Liver (tissue), 9 donors: ENCODE measurements around the gene UTP25. TPM values are rescaled to one million over a fixed set of nuclear protein-coding genes. Genes with fewer than 3 reads are reported as not detected.

Experiments
- DNase-seq: peaks from one replicate; pipeline ENCODE4 v3.0.0-alpha.2; 2017; ENCODE audit warnings: low spot score
- H3K27ac ChIP-seq, 2 donors: one replicate each; pipeline ENCODE4 v1.7.0; 2013; ENCODE audit warnings: inconsistent platforms in 2 of 2, low read length in 2 of 2, control low read depth in 1 of 2, low read depth in 1 of 2, mild to moderate bottlenecking in 1 of 2
- H3K27me3 ChIP-seq, 4 donors: one replicate each; pipeline versions ENCODE4 v1.6.1 to v1.7.0; 2013; ENCODE audit warnings: low read length in 3 of 4, inconsistent platforms in 1 of 4, mild to moderate bottlenecking in 1 of 4, moderate library complexity in 1 of 4; ENCODE audit not compliant: control insufficient read depth in 4 of 4, insufficient read depth in 4 of 4
- H3K36me3 ChIP-seq, 4 donors: one replicate each; pipeline versions ENCODE4 v1.6.1 to v1.7.0; 2013; ENCODE audit warnings: low read length in 3 of 4, mild to moderate bottlenecking in 3 of 4, low read depth in 1 of 4, moderate library complexity in 1 of 4; ENCODE audit not compliant: control insufficient read depth in 4 of 4, insufficient read depth in 3 of 4
- H3K4me1 ChIP-seq, 4 donors: one replicate each; pipeline versions ENCODE4 v1.6.1 to v1.7.0; 2013; ENCODE audit warnings: low read length in 3 of 4, mild to moderate bottlenecking in 3 of 4, moderate library complexity in 1 of 4; ENCODE audit not compliant: control insufficient read depth in 4 of 4, insufficient read depth in 4 of 4
- H3K4me3 ChIP-seq, 3 donors: one replicate each; pipeline versions ENCODE4 v1.6.1 to v1.7.0; 2013; ENCODE audit warnings: low read length in 3 of 3, control low read depth in 1 of 3, low read depth in 1 of 3, mild to moderate bottlenecking in 1 of 3
- H3K9ac ChIP-seq, 2 donors: one replicate each; pipeline ENCODE4 v1.7.0; 2013; ENCODE audit warnings: low read length in 2 of 2, mild to moderate bottlenecking in 2 of 2, moderate library complexity in 2 of 2, control low read depth in 1 of 2, low read depth in 1 of 2
- H3K9me3 ChIP-seq, 4 donors: one replicate each; pipeline versions ENCODE4 v1.6.1 to v1.7.0; 2013; ENCODE audit warnings: low read length in 3 of 4; ENCODE audit not compliant: control insufficient read depth in 4 of 4
- ATF3 ChIP-seq: IDR thresholded peaks from 2 replicates; pipeline ENCODE4 v1.6.1; 2016; ENCODE audit warnings: antibody characterized with exemption
- CTCF ChIP-seq: fragments of 150-350 bp; IDR thresholded peaks from 2 replicates; pipeline ENCODE4 v1.5.1; 2017; ENCODE audit warnings: improper control_type of control experiment, low read depth, low read length; ENCODE audit not compliant: missing input control
- EGR1 ChIP-seq, 2 donors: IDR thresholded peaks; 2 replicates each; pipeline ENCODE4 v1.6.1; 2016 to 2018; ENCODE audit warnings: antibody characterized with exemption in 2 of 2, low read depth in 2 of 2
- FOXA1 ChIP-seq: IDR thresholded peaks from 2 replicates; pipeline ENCODE4 v1.6.1; 2016; ENCODE audit warnings: antibody characterized with exemption
- FOXA2 ChIP-seq: IDR thresholded peaks from 2 replicates; pipeline ENCODE4 v1.6.1; 2016; ENCODE audit warnings: antibody characterized with exemption
- GABPA ChIP-seq, 2 donors: IDR thresholded peaks in 1 of 2; conservative IDR thresholded peaks in 1 of 2; 2 replicates each; pipeline ENCODE4 v1.6.1; 2016; ENCODE audit warnings: antibody characterized with exemption in 2 of 2, mild to moderate bottlenecking in 1 of 2, moderate library complexity in 1 of 2
- HNF4A ChIP-seq, 2 donors: conservative IDR thresholded peaks; 2 replicates each; pipeline ENCODE4 v1.6.1; 2016; ENCODE audit warnings: antibody characterized with exemption in 2 of 2, mild to moderate bottlenecking in 2 of 2
- HNF4G ChIP-seq: IDR thresholded peaks from 2 replicates; pipeline ENCODE4 v1.6.1; 2016; ENCODE audit warnings: antibody characterized with exemption
- JUND ChIP-seq, 2 donors: IDR thresholded peaks; 2 replicates each; pipeline ENCODE4 v1.6.1; 2016; ENCODE audit warnings: antibody characterized with exemption in 2 of 2
- MAX ChIP-seq: IDR thresholded peaks from 2 replicates; pipeline ENCODE4 v1.6.1; 2016; ENCODE audit warnings: antibody characterized with exemption
- NR2F2 ChIP-seq: IDR thresholded peaks from 2 replicates; pipeline ENCODE4 v1.6.1; 2016; ENCODE audit warnings: antibody characterized with exemption
- RAD21 ChIP-seq, 2 donors: IDR thresholded peaks; 2 replicates each; pipeline ENCODE4 v1.6.1; 2016; ENCODE audit warnings: antibody characterized with exemption in 2 of 2, mild to moderate bottlenecking in 2 of 2
- REST ChIP-seq: IDR thresholded peaks from 2 replicates; pipeline ENCODE4 v1.6.1; 2016; ENCODE audit warnings: antibody characterized with exemption, mild to moderate bottlenecking
- RXRA ChIP-seq, 2 donors: IDR thresholded peaks; 2 replicates each; pipeline ENCODE4 v1.6.1; 2017 to 2018; ENCODE audit warnings: antibody characterized with exemption in 2 of 2, mild to moderate bottlenecking in 1 of 2
- SP1 ChIP-seq: IDR thresholded peaks from 2 replicates; pipeline ENCODE4 v1.6.1; 2018; ENCODE audit warnings: antibody characterized with exemption, mild to moderate bottlenecking
- TAF1 ChIP-seq: conservative IDR thresholded peaks from 2 replicates; pipeline ENCODE4 v1.6.1; 2016; ENCODE audit warnings: antibody characterized with exemption, mild to moderate bottlenecking
- YY1 ChIP-seq: IDR thresholded peaks from 2 replicates; pipeline ENCODE4 v1.6.1; 2016; ENCODE audit warnings: antibody characterized with exemption, mild to moderate bottlenecking
- ZBTB33 ChIP-seq: IDR thresholded peaks from 2 replicates; pipeline ENCODE4 v1.6.1; 2016; ENCODE audit warnings: antibody characterized with exemption
- WGBS: extraction: QIAGEN DNeasy Blood & Tissue Kit; methylation state at CpG from one replicate; pipeline ENCODE4 v1.1.7; 2013; 5-methylcytosine and 5-hydroxymethylcytosine counted together
- polyA plus RNA-seq, 2 donors: library from polyadenylated mRNA; stranded (reverse) in 1 of 2; unstranded in 1 of 2; fragments of 200-250 nt in 1 of 2; fragments of >200 nt in 1 of 2; fragmentation: Nextera tagmentation in 1 of 2; extraction: Ambion mirVana in 1 of 2; gene quantifications; one replicate each; pipeline versions ENCODE4 v1.2.1 to v1.2.3, GENCODE V29; 2013 to 2015
- total RNA-seq, 2 donors: library from RNA; depleted of rRNA; stranded (reverse); fragments of >200 nt; gene quantifications; one replicate each; pipeline ENCODE4 v1.2.3, GENCODE V29; 2014
- donor health status: healthy.
- donor health status: healthy.
- donor health status: healthy.
- donor health status: healthy.
- donor health status: healthy.

UTP25 gene
- total and polyA plus RNA-seq, 4 donors, result 2.4 to 7.7 (median 3.0) TPM

- no peak for DNase-seq
- Histone ChIP-seq H3K36me3 (no peaks in the 10 kb centered on the region), H3K4me3 (no peak overlapping the region), H3K27ac (no peak overlapping the region), H3K27me3 (no peaks in the 10 kb centered on the region), H3K9me3 (peaks cover 0 to 2% (median 0%) of the 10 kb centered on the region in 4 donors), H3K9ac (no peak overlapping the region), H3K4me1 (no peaks in the 10 kb centered on the region)
- 75% methylated on average over 2 of the region's 2 CpGs for WGBS
- TF ChIP-seq SP1, result no peak
- no peak for TF ChIP-seq YY1
- no peak for TF ChIP-seq NR2F2
- TF ChIP-seq HNF4G, result no peak
- no peak for TF ChIP-seq RAD21 (IDR thresholded peaks at IDR 0.05)
Observed at GRCh38 chr1:209869291-209870149, 41.7 kb downstream of the UTP25 start.

GRCh38 chr1:209870151-209870831 lies 42.5 kb downstream of the UTP25 start:
- Histone ChIP-seq H3K9me3 (peaks cover 0 to 2% (median 0%) of the 10 kb centered on the region in 4 donors), H3K27ac (no peak overlapping the region), H3K27me3 (no peaks in the 10 kb centered on the region), H3K4me1 (no peaks in the 10 kb centered on the region), H3K4me3 (no peak overlapping the region), H3K36me3 (no peaks in the 10 kb centered on the region), H3K9ac (no peak overlapping the region)
- TF ChIP-seq YY1, result no peak
- no peak for TF ChIP-seq MAX
- no peak for TF ChIP-seq FOXA2
- no peak for TF ChIP-seq RAD21 (IDR thresholded peaks at IDR 0.05)
- TF ChIP-seq SP1, result no peak
- TF ChIP-seq NR2F2, result no peak
- no peak for TF ChIP-seq RXRA (IDR thresholded peaks at IDR 0.05)
- no peak for TF ChIP-seq ZBTB33
- TF ChIP-seq TAF1, result no peak
- TF ChIP-seq ATF3, result no peak
- no peak for TF ChIP-seq GABPA (IDR thresholded peaks at IDR 0.05 in 1 of 2, conservative IDR thresholded peaks at IDR 0.05 in 1 of 2)
- TF ChIP-seq JUND (IDR thresholded peaks at IDR 0.05), result no peak
- TF ChIP-seq REST, result no peak
- TF ChIP-seq FOXA1, result no peak
- TF ChIP-seq EGR1 (IDR thresholded peaks at IDR 0.05; ENCODE audit: low read depth in 2 of 2), result no peak
- TF ChIP-seq HNF4G, result no peak
- no peak for TF ChIP-seq HNF4A (conservative IDR thresholded peaks at IDR 0.05)
- no peak for TF ChIP-seq CTCF
- DNase-seq, result no peak
- WGBS, result 39% methylated on average over 4 of the region's 4 CpGs
